Glutamatergic neuron (in vitro differentiated cells): ENCODE data around the gene EFEMP1. TPM values are rescaled to one million over a fixed set of nuclear protein-coding genes. Genes with fewer than 3 reads are reported as not detected.

ENCODE experiments used
- total RNA-seq: library from RNA; stranded (reverse); fragmentation: NEBNext Ultra II Directional; extraction: Animal tissue kit (Norgen Biotek cat#: 25700); gene quantifications from one replicate; pipeline ENCODE4 v1.2.1, GENCODE V29; 2021; ENCODE audit not compliant: unreplicated experiment

Gene EFEMP1
- total RNA-seq, 1 donor from 2014 or later, result 1.2 TPM

Other genes starting within 250 kb of the EFEMP1 start
- gene PNPT1, start 229.9 kb downstream of the EFEMP1 start, total RNA-seq, result 21.0 TPM